GM12878 (cell line): ENCODE results near the gene AKT1S1.

Experiments used
- CHD2 ChIP-seq: IDR thresholded peaks from 2 replicates; pipeline ENCODE4 v1.6.1; 2011; ENCODE audit warnings: low read depth, low read length, improper control_type of control experiment, borderline replicate concordance
- CREB1 ChIP-seq: IDR thresholded peaks from 2 replicates; pipeline ENCODE4 v1.6.1; 2012; ENCODE audit warnings: low read depth, mild to moderate bottlenecking, inconsistent platforms
- ETV6 ChIP-seq, 2 experiments: fragments of 450-650 bp in 1 of 2; IDR thresholded peaks in 1 of 2; conservative IDR thresholded peaks in 1 of 2; 2 replicates each; pipeline ENCODE4 v1.6.1; 2014; ENCODE audit warnings: antibody characterized with exemption in 1 of 2, borderline replicate concordance in 1 of 2, low read depth in 1 of 2, mild to moderate bottlenecking in 1 of 2, moderate library complexity in 1 of 2
- JUNB ChIP-seq: IDR thresholded peaks from 2 replicates; pipeline ENCODE4 v1.6.1; 2016; ENCODE audit warnings: antibody characterized with exemption, mild to moderate bottlenecking
- JUND ChIP-seq: IDR thresholded peaks from 2 replicates; pipeline ENCODE4 v1.6.1; 2012; ENCODE audit warnings: low read depth, mild to moderate bottlenecking, low read length, improper control_type of control experiment, moderate library complexity
- NFYB ChIP-seq: IDR thresholded peaks from 2 replicates; pipeline ENCODE4 v1.6.1; 2011; ENCODE audit warnings: low read depth, mild to moderate bottlenecking, low read length, improper control_type of control experiment, moderate library complexity; ENCODE audit not compliant: insufficient read depth
- NKRF ChIP-seq: fragments of 450-650 bp; conservative IDR thresholded peaks from 2 replicates; pipeline ENCODE4 v1.6.1; 2017; ENCODE audit warnings: mild to moderate bottlenecking, moderate library complexity
- PBX3 ChIP-seq: IDR thresholded peaks from 2 replicates; pipeline ENCODE4 v1.6.1; 2011; ENCODE audit warnings: mild to moderate bottlenecking, low read depth, low read length, moderate library complexity; ENCODE audit not compliant: insufficient replicate concordance
- POLR2AphosphoS2 ChIP-seq: IDR thresholded peaks from 2 replicates; pipeline ENCODE4 v1.6.1; 2011; ENCODE audit warnings: low read depth, mild to moderate bottlenecking, low read length, improper control_type of control experiment, moderate library complexity
- SMAD1 ChIP-seq: fragments of 450-650 bp; IDR thresholded peaks from 2 replicates; pipeline ENCODE4 v1.6.1; 2018; ENCODE audit warnings: mild to moderate bottlenecking, low read depth; ENCODE audit not compliant: partially characterized antibody
- SP1 ChIP-seq: IDR thresholded peaks from one replicate; pipeline ENCODE4 v1.6.1; 2011; ENCODE audit warnings: low read depth, low read length
- ZBTB40 ChIP-seq: fragments of 450-650 bp; IDR thresholded peaks from 2 replicates; pipeline ENCODE4 v1.6.1; 2016; ENCODE audit warnings: mild to moderate bottlenecking, moderate library complexity, borderline replicate concordance
- TF ChIP-seq, protein P1 (sequence below), 3 experiments: IDR thresholded peaks in 2 of 3; conservative IDR thresholded peaks in 1 of 3; 2 replicates each; pipeline ENCODE4 v1.5.1; 2011; ENCODE audit warnings: low read depth in 3 of 3, low read length in 3 of 3, mild to moderate bottlenecking in 3 of 3, control low read depth in 2 of 3, moderate library complexity in 2 of 3, inconsistent platforms in 1 of 3, mixed read lengths in 1 of 3; ENCODE audit not compliant: control insufficient read depth in 2 of 3, insufficient read depth in 1 of 3; ENCODE audit errors: extremely low read depth in 1 of 3
- TF ChIP-seq, protein P2 (sequence below): fragments of 450-650 bp; IDR thresholded peaks from 2 replicates; pipeline ENCODE4 v1.6.1; 2017; ENCODE audit warnings: mild to moderate bottlenecking, moderate library complexity

DNA sequence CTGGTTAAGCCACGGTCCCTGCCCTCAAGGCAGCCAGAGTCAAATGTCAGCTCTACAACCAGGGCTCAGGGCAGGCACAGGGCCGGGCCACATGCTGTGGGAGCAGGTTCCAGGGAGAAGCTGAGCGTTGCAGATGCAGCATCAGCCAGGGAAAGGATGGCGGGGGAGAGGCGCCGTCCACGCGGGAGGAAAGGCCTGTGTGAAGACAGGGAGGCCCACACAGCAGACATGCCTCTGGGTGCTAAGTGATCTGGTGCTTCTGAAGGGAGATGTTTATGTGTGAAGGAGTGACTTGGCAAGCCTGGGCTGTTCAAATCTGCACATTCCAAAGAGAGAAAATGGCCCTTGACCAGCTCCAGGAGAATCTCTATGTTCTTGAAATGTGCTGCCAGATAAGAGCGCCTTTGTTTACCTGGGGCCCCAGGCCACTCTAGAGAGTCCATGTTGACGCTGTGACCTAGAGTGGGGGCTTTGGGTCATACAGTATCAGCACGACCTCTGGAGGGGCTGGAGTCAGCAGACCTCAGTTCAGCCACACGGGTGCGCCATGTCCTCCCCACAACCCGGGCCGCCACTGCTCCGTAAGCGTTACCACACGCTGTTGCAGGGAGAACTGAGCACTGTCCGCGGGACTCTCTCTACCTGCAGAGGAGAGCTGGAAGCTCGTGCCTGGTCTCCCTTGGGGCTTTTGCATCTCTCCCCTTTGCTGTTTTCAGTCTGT lies 36.0 kb upstream of the AKT1S1 start:
- no peak for TF ChIP-seq CHD2
- TF ChIP-seq JUND = no peak
- TF ChIP-seq PBX3 = no peak
- TF ChIP-seq, protein P1, sequence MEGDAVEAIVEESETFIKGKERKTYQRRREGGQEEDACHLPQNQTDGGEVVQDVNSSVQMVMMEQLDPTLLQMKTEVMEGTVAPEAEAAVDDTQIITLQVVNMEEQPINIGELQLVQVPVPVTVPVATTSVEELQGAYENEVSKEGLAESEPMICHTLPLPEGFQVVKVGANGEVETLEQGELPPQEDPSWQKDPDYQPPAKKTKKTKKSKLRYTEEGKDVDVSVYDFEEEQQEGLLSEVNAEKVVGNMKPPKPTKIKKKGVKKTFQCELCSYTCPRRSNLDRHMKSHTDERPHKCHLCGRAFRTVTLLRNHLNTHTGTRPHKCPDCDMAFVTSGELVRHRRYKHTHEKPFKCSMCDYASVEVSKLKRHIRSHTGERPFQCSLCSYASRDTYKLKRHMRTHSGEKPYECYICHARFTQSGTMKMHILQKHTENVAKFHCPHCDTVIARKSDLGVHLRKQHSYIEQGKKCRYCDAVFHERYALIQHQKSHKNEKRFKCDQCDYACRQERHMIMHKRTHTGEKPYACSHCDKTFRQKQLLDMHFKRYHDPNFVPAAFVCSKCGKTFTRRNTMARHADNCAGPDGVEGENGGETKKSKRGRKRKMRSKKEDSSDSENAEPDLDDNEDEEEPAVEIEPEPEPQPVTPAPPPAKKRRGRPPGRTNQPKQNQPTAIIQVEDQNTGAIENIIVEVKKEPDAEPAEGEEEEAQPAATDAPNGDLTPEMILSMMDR (IDR thresholded peaks at IDR 0.05 in 2 of 3, conservative IDR thresholded peaks at IDR 0.05 in 1 of 3; ENCODE audit: control insufficient read depth in 2 of 3, extremely low read depth in 1 of 3, insufficient read depth in 1 of 3, low read depth in 3 of 3, low read length in 3 of 3) = peak; percentile 11 to 47 (median 35); a peak in 3 of 6 replicates
- no peak for TF ChIP-seq SMAD1
- TF ChIP-seq, protein P2, sequence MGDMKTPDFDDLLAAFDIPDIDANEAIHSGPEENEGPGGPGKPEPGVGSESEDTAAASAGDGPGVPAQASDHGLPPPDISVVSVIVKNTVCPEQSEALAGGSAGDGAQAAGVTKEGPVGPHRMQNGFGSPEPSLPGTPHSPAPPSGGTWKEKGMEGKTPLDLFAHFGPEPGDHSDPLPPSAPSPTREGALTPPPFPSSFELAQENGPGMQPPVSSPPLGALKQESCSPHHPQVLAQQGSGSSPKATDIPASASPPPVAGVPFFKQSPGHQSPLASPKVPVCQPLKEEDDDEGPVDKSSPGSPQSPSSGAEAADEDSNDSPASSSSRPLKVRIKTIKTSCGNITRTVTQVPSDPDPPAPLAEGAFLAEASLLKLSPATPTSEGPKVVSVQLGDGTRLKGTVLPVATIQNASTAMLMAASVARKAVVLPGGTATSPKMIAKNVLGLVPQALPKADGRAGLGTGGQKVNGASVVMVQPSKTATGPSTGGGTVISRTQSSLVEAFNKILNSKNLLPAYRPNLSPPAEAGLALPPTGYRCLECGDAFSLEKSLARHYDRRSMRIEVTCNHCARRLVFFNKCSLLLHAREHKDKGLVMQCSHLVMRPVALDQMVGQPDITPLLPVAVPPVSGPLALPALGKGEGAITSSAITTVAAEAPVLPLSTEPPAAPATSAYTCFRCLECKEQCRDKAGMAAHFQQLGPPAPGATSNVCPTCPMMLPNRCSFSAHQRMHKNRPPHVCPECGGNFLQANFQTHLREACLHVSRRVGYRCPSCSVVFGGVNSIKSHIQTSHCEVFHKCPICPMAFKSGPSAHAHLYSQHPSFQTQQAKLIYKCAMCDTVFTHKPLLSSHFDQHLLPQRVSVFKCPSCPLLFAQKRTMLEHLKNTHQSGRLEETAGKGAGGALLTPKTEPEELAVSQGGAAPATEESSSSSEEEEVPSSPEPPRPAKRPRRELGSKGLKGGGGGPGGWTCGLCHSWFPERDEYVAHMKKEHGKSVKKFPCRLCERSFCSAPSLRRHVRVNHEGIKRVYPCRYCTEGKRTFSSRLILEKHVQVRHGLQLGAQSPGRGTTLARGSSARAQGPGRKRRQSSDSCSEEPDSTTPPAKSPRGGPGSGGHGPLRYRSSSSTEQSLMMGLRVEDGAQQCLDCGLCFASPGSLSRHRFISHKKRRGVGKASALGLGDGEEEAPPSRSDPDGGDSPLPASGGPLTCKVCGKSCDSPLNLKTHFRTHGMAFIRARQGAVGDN = no peak
- TF ChIP-seq NFYB = no peak
- no peak for TF ChIP-seq CREB1
- TF ChIP-seq POLR2AphosphoS2 = no peak
- no peak for TF ChIP-seq ETV6 (conservative IDR thresholded peaks at IDR 0.05 in 1 of 2, IDR thresholded peaks at IDR 0.05 in 1 of 2; ENCODE audit: borderline replicate concordance in 1 of 2, low read depth in 1 of 2)
- no peak for TF ChIP-seq ZBTB40
- no peak for TF ChIP-seq JUNB
- no peak for TF ChIP-seq NKRF
- no peak for TF ChIP-seq SP1
